HepG2 (cell line): ENCODE measurements around the gene TNRC18. TPM values are rescaled to one million over a fixed set of nuclear protein-coding genes. Genes with fewer than 3 reads are reported as not detected.

Experiments used
- AGO2 ChIP-seq: fragments of 200-400 bp; formaldehyde crosslinking; optimal IDR thresholded peaks from 2 replicates; pipeline ENCODE3; 2017; ENCODE audit warnings: mild to moderate bottlenecking, low read depth, low read length, moderate library complexity
- ATF1 ChIP-seq: IDR thresholded peaks from 2 replicates; pipeline ENCODE4 v1.6.1; 2016; ENCODE audit warnings: mild to moderate bottlenecking, control low read depth
- ATF7 ChIP-seq, 2 experiments: fragments of 450-650 bp in 1 of 2; sonication (generic) in 1 of 2; formaldehyde crosslinking in 1 of 2; IDR thresholded peaks; 2 replicates each; pipeline versions ENCODE4 v1.4.0 to v1.6.1; 2016 to 2020; ENCODE audit warnings: antibody characterized with exemption in 1 of 2, mild to moderate bottlenecking in 1 of 2, missing genetic modification reagents in 1 of 2
- FOXP4 ChIP-seq: sonication (generic); formaldehyde crosslinking; IDR thresholded peaks from 2 replicates; pipeline ENCODE4 v1.4.0; 2020; ENCODE audit warnings: missing genetic modification reagents
- NR3C1 ChIP-seq: sonication (generic); formaldehyde crosslinking; IDR thresholded peaks from 2 replicates; pipeline ENCODE4 v1.4.0; 2020; ENCODE audit warnings: missing genetic modification reagents
- PCBP1 ChIP-seq: fragments of 200-400 bp; formaldehyde crosslinking; IDR thresholded peaks from 2 replicates; pipeline ENCODE4 v1.6.1; 2017; ENCODE audit warnings: mild to moderate bottlenecking, low read depth, low read length, borderline replicate concordance
- ZBTB42 ChIP-seq: sonication (generic); formaldehyde crosslinking; IDR thresholded peaks from 2 replicates; pipeline ENCODE4 v1.5.0; 2020; ENCODE audit warnings: mild to moderate bottlenecking, missing genetic modification reagents
- ZBTB49 ChIP-seq: sonication (generic); formaldehyde crosslinking; IDR thresholded peaks from 2 replicates; pipeline ENCODE4 v1.4.0; 2020; ENCODE audit warnings: missing genetic modification reagents, borderline replicate concordance
- ZNF232 ChIP-seq: sonication (generic); formaldehyde crosslinking; IDR thresholded peaks from 2 replicates; pipeline ENCODE4 v1.4.0; 2020; ENCODE audit warnings: missing genetic modification reagents, borderline replicate concordance
- ZNF512B ChIP-seq: sonication (generic); formaldehyde crosslinking; IDR thresholded peaks from 2 replicates; pipeline ENCODE4 v1.5.1; 2020; ENCODE audit warnings: missing genetic modification reagents, mild to moderate bottlenecking, borderline replicate concordance
- ZNF746 ChIP-seq: sonication (generic); formaldehyde crosslinking; IDR thresholded peaks from 2 replicates; pipeline ENCODE4 v1.8.0; 2022; ENCODE audit warnings: mild to moderate bottlenecking, missing genetic modification reagents
- ZNF781 ChIP-seq: sonication (generic); formaldehyde crosslinking; IDR thresholded peaks from 2 replicates; pipeline ENCODE4 v1.5.1; 2020; ENCODE audit warnings: borderline replicate concordance, mild to moderate bottlenecking, missing genetic modification reagents; ENCODE audit errors: not compliant biosample characterization
- ZNF878 ChIP-seq: sonication (generic); formaldehyde crosslinking; IDR thresholded peaks from 2 replicates; pipeline ENCODE4 v1.8.1; 2023; ENCODE audit warnings: mild to moderate bottlenecking, missing genetic modification reagents, moderate library complexity
- polyA plus RNA-seq, 8 experiments: library from polyadenylated mRNA; depleted of rRNA in 3 of 8; stranded (reverse) in 7 of 8; unstranded in 1 of 8; fragments of >200 nt; fragmentation: Illumina TruSeq in 4 of 8; extraction: Trizol in 4 of 8; gene quantifications; 2 replicates each; pipeline versions ENCODE4 v1.2.1 to v1.2.3, GENCODE V29; 2011 to 2016; ENCODE audit warnings: low read depth in 4 of 8, missing spikeins in 1 of 8, mixed read lengths in 1 of 8; ENCODE audit not compliant: insufficient read depth in 1 of 8
- total RNA-seq, 5 experiments: library from RNA; depleted of rRNA; stranded (reverse); fragments of >200 nt; fragmentation: Illumina TruSeq; extraction: Trizol; gene quantifications; 2 replicates each; pipeline ENCODE4 v1.2.3, GENCODE V29; 2016; ENCODE audit warnings: low read depth in 1 of 5

The TNRC18 gene
- total and polyA plus RNA-seq, 2 of the 13 experiments (the other 11 are each of a cell fraction or from before 2014, with no cell fraction given) = 11.7 to 17.4 TPM

- TF ChIP-seq ZNF512B = no peak
- no peak for TF ChIP-seq ZBTB49 (CRISPR knock-in tag)
- no peak for TF ChIP-seq ZNF878 (CRISPR knock-in tag)
- no peak for TF ChIP-seq ZNF746 (CRISPR knock-in tag)
- no peak for TF ChIP-seq ATF7 (IDR thresholded peaks at IDR 0.05)
- TF ChIP-seq ATF7 (CRISPR knock-in tag; IDR thresholded peaks at IDR 0.05) = no peak
- TF ChIP-seq ATF1 (CRISPR knock-in tag) = no peak
- TF ChIP-seq PCBP1 = no peak
- TF ChIP-seq AGO2 = peak; percentile 77
- no peak for TF ChIP-seq ZNF781 (CRISPR knock-in tag)
- no peak for TF ChIP-seq ZNF232 (CRISPR knock-in tag)
- no peak for TF ChIP-seq ZBTB42 (CRISPR knock-in tag)
- TF ChIP-seq NR3C1 (CRISPR knock-in tag) = no peak
- no peak for TF ChIP-seq FOXP4 (CRISPR knock-in tag)
These were observed 46.4 kb downstream of the TNRC18 start (continued) for GRCh38 chr7:5377279-5377678.
